HepG2 (cell line): ENCODE data around the gene TNS1. TPM values are rescaled to one million over a fixed set of nuclear protein-coding genes. Genes with fewer than 3 reads are reported as not detected.

Experiments used
- ATAC-seq: fragments of 200-7000 bp; cut with Tn5 transposase; 3 replicates; pipeline ENCODE4 v1.9.1; 2020; ENCODE audit warnings: mild to moderate bottlenecking, moderate library complexity
- BruUV-seq: library from RNA; stranded (reverse); fragments of 400-500 nt; replicated peaks from 2 replicates; lab custom pipeline; 2021; lab: Mats Ljungman, UMichigan
- CTCF ChIA-PET: fragments of 300-600 bp; formaldehyde crosslinking; extraction: SDS; loops from one replicate; lab custom pipeline; 2021; ENCODE audit warnings: low total read pairs, inconsistent platforms, low intra/inter-chr PET ratio; lab: Yijun Ruan, JAX
- POLR2A ChIA-PET: fragments of 350-600 bp; sonication (Branson Sonifier 250); formaldehyde crosslinking; loops from one replicate; lab custom pipeline; 2020; ENCODE audit warnings: antibody characterized with exemption, inconsistent platforms; lab: Yijun Ruan, JAX
- DNase-seq: peaks from one replicate; pipeline ENCODE4 v3.0.0-alpha.2; 2015; ENCODE audit warnings: low spot score
- FAIRE-seq: peaks from 3 replicates; lab custom pipeline; 2011; peaks lifted over from hg19 to GRCh38; lab: Jason Lieb, UNC
- H2AFZ ChIP-seq: one replicate; pipeline ENCODE4 v1.6.1; 2011; ENCODE audit warnings: low read length, inconsistent platforms
- H3K27ac ChIP-seq: fragments of 300-600 bp; 3 replicates; pipeline ENCODE4 v1.8.0; 2011; ENCODE audit warnings: mixed run types, mild to moderate bottlenecking, mixed read lengths, low read length, inconsistent platforms; ENCODE audit not compliant: insufficient read depth; ENCODE audit errors: extremely low read length
- H3K27me3 ChIP-seq, 2 experiments: fragments of 200-600 bp in 1 of 2; 2 replicates in 1 of 2; 3 replicates in 1 of 2; pipeline versions ENCODE4 v1.6.0 to v1.8.0; 2011; ENCODE audit warnings: low read length in 2 of 2, mild to moderate bottlenecking in 2 of 2, moderate library complexity in 2 of 2, inconsistent platforms in 1 of 2; ENCODE audit not compliant: insufficient read depth in 2 of 2, control insufficient read depth in 1 of 2
- H3K36me3 ChIP-seq, 2 experiments: fragments of 200-600 bp in 1 of 2; replicated peaks in 1 of 2; 2 replicates in 1 of 2; 3 replicates in 1 of 2; pipeline versions ENCODE4 v1.5.1 to v1.8.0; 2011; ENCODE audit warnings: low read length in 2 of 2, inconsistent platforms in 1 of 2; ENCODE audit not compliant: insufficient read depth in 2 of 2, control insufficient read depth in 1 of 2
- H3K4me1 ChIP-seq: 2 replicates; pipeline ENCODE4 v1.5.1; 2012; ENCODE audit warnings: low read length, inconsistent platforms; ENCODE audit not compliant: insufficient read depth
- H3K4me2 ChIP-seq: 2 replicates; pipeline ENCODE4 v1.6.0; 2011; ENCODE audit warnings: low read depth, low read length, inconsistent platforms
- H3K4me3 ChIP-seq, 3 experiments: fragments of 200-600 bp in 1 of 3; sonication (generic), shearing (Covaris generic) in 1 of 3; replicated peaks in 1 of 3; 2 replicates each; pipeline ENCODE4 v1.5.1; 2011 to 2016; ENCODE audit warnings: low read length in 3 of 3, inconsistent platforms in 2 of 3, low read depth in 2 of 3, mild to moderate bottlenecking in 2 of 3, control low read depth in 1 of 3, mixed read lengths in 1 of 3; ENCODE audit not compliant: insufficient read depth in 1 of 3
- H3K79me2 ChIP-seq: one replicate; pipeline ENCODE4 v1.6.1; 2011; ENCODE audit warnings: low read length, inconsistent platforms; ENCODE audit not compliant: insufficient read depth
- H3K9ac ChIP-seq: 2 replicates; pipeline ENCODE4 v1.6.0; 2011; ENCODE audit warnings: mild to moderate bottlenecking, low read depth, low read length, inconsistent platforms; ENCODE audit not compliant: insufficient read depth
- H3K9me3 ChIP-seq: 2 replicates; pipeline ENCODE4 v1.5.1; 2012; ENCODE audit warnings: mild to moderate bottlenecking, low read length
- H4K20me1 ChIP-seq: 2 replicates; pipeline ENCODE4 v1.6.0; 2011; ENCODE audit warnings: inconsistent platforms, mild to moderate bottlenecking, low read length, moderate library complexity; ENCODE audit not compliant: insufficient read depth
- ADNP ChIP-seq: sonication (generic); formaldehyde crosslinking; IDR thresholded peaks from 2 replicates; pipeline ENCODE4 v1.4.0; 2020; ENCODE audit warnings: missing genetic modification reagents
- AHR ChIP-seq: IDR thresholded peaks from 2 replicates; pipeline ENCODE4 v1.6.1; 2018; ENCODE audit warnings: missing genetic modification reagents, missing compliant biosample characterization
- CREM ChIP-seq, 2 experiments: sonication (generic) in 1 of 2; formaldehyde crosslinking in 1 of 2; IDR thresholded peaks; 2 replicates each; pipeline versions ENCODE4 v1.4.0 to v1.6.1; 2016 to 2020; ENCODE audit warnings: antibody characterized with exemption in 1 of 2, mild to moderate bottlenecking in 1 of 2, missing genetic modification reagents in 1 of 2
- HNRNPL ChIP-seq: fragments of 200-400 bp; formaldehyde crosslinking; IDR thresholded peaks from 2 replicates; pipeline ENCODE4 v1.6.1; 2017; ENCODE audit warnings: mild to moderate bottlenecking, low read depth, low read length
- JUN ChIP-seq: sonication (generic); formaldehyde crosslinking; IDR thresholded peaks from 2 replicates; pipeline ENCODE4 v1.4.0; 2020; ENCODE audit warnings: mild to moderate bottlenecking, missing genetic modification reagents
- KDM5B ChIP-seq: sonication (generic); formaldehyde crosslinking; IDR thresholded peaks from 2 replicates; pipeline ENCODE4 v1.4.0; 2020; ENCODE audit warnings: missing genetic modification reagents, mild to moderate bottlenecking, borderline replicate concordance
- MEIS1 ChIP-seq: sonication (generic); formaldehyde crosslinking; IDR thresholded peaks from 2 replicates; pipeline ENCODE4 v1.9.0; 2021; ENCODE audit warnings: mild to moderate bottlenecking, missing genetic modification reagents, moderate library complexity, borderline replicate concordance
- TARDBP ChIP-seq: sonication (generic); formaldehyde crosslinking; IDR thresholded peaks from 2 replicates; pipeline ENCODE4 v1.8.0; 2022; ENCODE audit warnings: mild to moderate bottlenecking, missing genetic modification reagents
- TEAD3 ChIP-seq: optimal IDR thresholded peaks from 2 replicates; pipeline ENCODE3; 2016; ENCODE audit warnings: borderline replicate concordance
- ZBTB42 ChIP-seq: sonication (generic); formaldehyde crosslinking; IDR thresholded peaks from 2 replicates; pipeline ENCODE4 v1.5.0; 2020; ENCODE audit warnings: mild to moderate bottlenecking, missing genetic modification reagents
- ZNF101 ChIP-seq: sonication (generic); formaldehyde crosslinking; IDR thresholded peaks from 2 replicates; pipeline ENCODE4 v1.4.0; 2020; ENCODE audit warnings: mild to moderate bottlenecking, low read depth, missing genetic modification reagents, borderline replicate concordance
- ZNF33B ChIP-seq: sonication (generic); formaldehyde crosslinking; IDR thresholded peaks from 2 replicates; pipeline ENCODE4 v1.5.1; 2020; ENCODE audit warnings: mild to moderate bottlenecking, missing genetic modification reagents
- ZNF451 ChIP-seq: sonication (generic); formaldehyde crosslinking; IDR thresholded peaks from 2 replicates; pipeline ENCODE4 v1.5.0; 2020; ENCODE audit warnings: mild to moderate bottlenecking, missing genetic modification reagents
- ZNF460 ChIP-seq: sonication (generic); formaldehyde crosslinking; IDR thresholded peaks from 2 replicates; pipeline ENCODE4 v1.5.1; 2020; ENCODE audit warnings: missing genetic modification reagents, mild to moderate bottlenecking, borderline replicate concordance
- ZNF607 ChIP-seq: sonication (generic); formaldehyde crosslinking; IDR thresholded peaks from 2 replicates; pipeline ENCODE4 v1.5.1; 2020; ENCODE audit warnings: missing genetic modification reagents, mild to moderate bottlenecking, borderline replicate concordance
- ZNF616 ChIP-seq: sonication (generic); formaldehyde crosslinking; IDR thresholded peaks from 2 replicates; pipeline ENCODE4 v1.5.0; 2020; ENCODE audit warnings: low read depth, mild to moderate bottlenecking, missing genetic modification reagents
- ZNF672 ChIP-seq: sonication (generic); formaldehyde crosslinking; IDR thresholded peaks from 2 replicates; pipeline ENCODE4 v1.8.1; 2022; ENCODE audit warnings: missing genetic modification reagents
- ZNF891 ChIP-seq: sonication (generic); formaldehyde crosslinking; IDR thresholded peaks from 2 replicates; pipeline ENCODE4 v1.5.0; 2020; ENCODE audit warnings: mild to moderate bottlenecking, missing genetic modification reagents
- WGBS: methylation state at CpG from one replicate; pipeline ENCODE4 v1.1.6; 2017; ENCODE audit warnings: low lambda C conversion rate; 5-methylcytosine and 5-hydroxymethylcytosine counted together
- in situ Hi-C: cut with HindIII; loops from 2 replicates; pipeline ENCODE4 v1.10.0; 2017; ENCODE audit warnings: low pct_unique_long_range_greater_than_20kb; ENCODE audit not compliant: extremely low pct_ligation_motif_present
- intact Hi-C: fragments of 100-400 bp; cut with micrococcal nuclease; formaldehyde crosslinking; loops from one replicate; pipeline ENCODE4 v1.10.0; 2022; ENCODE audit not compliant: unreplicated experiment
- polyA plus RNA-seq, 8 experiments: library from polyadenylated mRNA; depleted of rRNA in 3 of 8; stranded (reverse) in 7 of 8; unstranded in 1 of 8; fragments of >200 nt; fragmentation: Illumina TruSeq in 4 of 8; extraction: Trizol in 4 of 8; gene quantifications; 2 replicates each; pipeline versions ENCODE4 v1.2.1 to v1.2.3, GENCODE V29; 2011 to 2016; ENCODE audit warnings: low read depth in 4 of 8, missing spikeins in 1 of 8, mixed read lengths in 1 of 8; ENCODE audit not compliant: insufficient read depth in 1 of 8
- total RNA-seq, 5 experiments: library from RNA; depleted of rRNA; stranded (reverse); fragments of >200 nt; fragmentation: Illumina TruSeq; extraction: Trizol; gene quantifications; 2 replicates each; pipeline ENCODE4 v1.2.3, GENCODE V29; 2016; ENCODE audit warnings: low read depth in 1 of 5
- TF ChIP-seq, protein P1 (sequence below): IDR thresholded peaks from 2 replicates; pipeline ENCODE4 v1.6.1; 2012; ENCODE audit warnings: inconsistent platforms
- TF ChIP-seq, protein P2 (sequence below): sonication (generic); formaldehyde crosslinking; IDR thresholded peaks from 2 replicates; pipeline ENCODE4 v1.4.0; 2020; ENCODE audit warnings: missing genetic modification reagents; ENCODE audit errors: not compliant biosample characterization
- TF ChIP-seq, protein P3 (sequence below): sonication (generic); formaldehyde crosslinking; IDR thresholded peaks from 2 replicates; pipeline ENCODE4 v1.8.0; 2022; ENCODE audit warnings: mild to moderate bottlenecking, missing genetic modification reagents; ENCODE audit not compliant: insufficient replicate concordance

The TNS1 gene
- total and polyA plus RNA-seq, 2 of the 13 experiments (the other 11 are each of a cell fraction or from before 2014, with no cell fraction given): 1.9 to 118 TPM

DNA sequence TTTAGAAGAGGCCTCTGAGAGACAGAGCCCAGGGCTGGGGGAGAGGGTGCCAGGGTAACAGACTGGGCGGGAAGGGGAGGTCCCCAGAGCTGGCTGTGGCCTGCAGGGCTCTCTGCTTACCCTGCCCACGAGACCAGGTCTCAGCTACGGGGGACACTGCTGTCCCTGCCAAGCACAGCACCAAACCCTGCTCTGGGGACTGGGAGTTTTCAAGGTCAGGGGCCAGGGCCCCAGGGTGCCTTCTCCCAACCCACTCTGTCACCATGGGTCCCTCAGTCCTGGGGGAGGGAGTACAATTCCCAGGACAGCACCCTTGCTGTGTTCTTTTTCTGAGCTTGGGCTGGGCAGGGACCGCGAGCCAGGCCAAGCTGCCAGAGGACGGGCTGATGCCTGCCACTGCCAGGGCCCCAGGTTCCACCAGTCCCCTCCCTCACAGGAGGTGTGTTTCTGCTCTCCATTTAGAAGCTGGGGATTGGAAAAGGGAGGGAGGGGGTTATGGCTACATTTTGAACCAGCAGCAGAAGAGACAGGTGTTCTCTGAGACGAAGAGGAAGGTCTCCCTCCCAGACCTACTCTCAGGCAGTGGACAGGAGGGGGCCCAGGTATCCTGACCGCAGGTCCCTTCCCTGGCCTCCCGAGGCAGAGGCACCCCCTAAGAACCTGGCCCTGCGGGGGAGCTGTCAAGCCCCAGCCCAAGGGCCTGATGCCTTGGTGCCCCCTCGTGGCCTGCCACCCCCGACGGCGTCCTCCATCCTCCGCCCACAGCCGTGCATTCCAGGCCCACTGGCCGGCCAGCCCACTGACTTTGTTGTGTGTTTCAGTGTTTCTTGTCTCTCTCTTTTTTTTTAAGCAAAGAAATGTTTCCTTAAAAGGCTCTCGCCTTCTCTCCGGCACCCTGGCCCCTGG lies 80.4 kb downstream of the TNS1 start:
- ATAC-seq (peak; percentile 77), DNase-seq (no peak), FAIRE-seq (no peak)
- peaks cover 0 to 4% of the 10 kb centered on the region in 2 experiments; a peak in 2 of 5 replicates for H3K36me3 ChIP-seq
- H2AFZ ChIP-seq: no peak overlapping the region
- 61% methylated on average over 15 of the region's 19 CpGs for WGBS
- intact Hi-C loops: loop anchor here (1.0 kb wide), 2 partner anchors 32 to 133 kb away; no protein-coding TSS in a partner anchor
- peak overlapping the region; percentile 18; the same call in 1 of the 2 replicates for H3K4me2 ChIP-seq
- H3K27ac ChIP-seq: no peak overlapping the region
- BruUV-seq: no TSS peak
- no peaks in the 10 kb centered on the region for H3K9me3 ChIP-seq
- H3K79me2 ChIP-seq: no peaks in the 10 kb centered on the region
- peaks cover 4% of the 10 kb centered on the region; the same call in 1 of the 2 replicates for H4K20me1 ChIP-seq
- CTCF ChIA-PET: interaction anchor here (0.7 to 2.3 kb wide), 7 partner anchors 19 to 137 kb away, joined by 3 to 9 read pairs (median 6); no protein-coding TSS in a partner anchor
- in situ Hi-C loops: no loop called here
- POLR2A ChIA-PET: interaction anchor here (3.2 kb wide), 1 partner anchor 20 kb away, joined by 9 read pairs; no protein-coding TSS in a partner anchor
- H3K9ac ChIP-seq: no peak overlapping the region
- H3K4me3 ChIP-seq: no peak overlapping the region; a peak in 1 of 6 replicates
- peaks cover 60% of the 10 kb centered on the region for H3K4me1 ChIP-seq
- H3K27me3 ChIP-seq: no peaks in the 10 kb centered on the region
- no peak for TF ChIP-seq ZBTB42 (CRISPR knock-in tag)
- TF ChIP-seq CREM (IDR thresholded peaks at IDR 0.05): no peak
- TF ChIP-seq CREM (CRISPR knock-in tag; IDR thresholded peaks at IDR 0.05): no peak
- peak; percentile 79; the same call in 1 of the 2 replicates for TF ChIP-seq HNRNPL
- TF ChIP-seq MEIS1: 0 out of 2 replicates have a peak, but pooled peaks have one; percentile 94
- TF ChIP-seq ZNF607: 0 out of 2 replicates have a peak, but pooled peaks have one; percentile 1
- peak; percentile 38; the same call in 1 of the 2 replicates for TF ChIP-seq TARDBP
- no peak for TF ChIP-seq ADNP (CRISPR knock-in tag)
- TF ChIP-seq, protein P1, sequence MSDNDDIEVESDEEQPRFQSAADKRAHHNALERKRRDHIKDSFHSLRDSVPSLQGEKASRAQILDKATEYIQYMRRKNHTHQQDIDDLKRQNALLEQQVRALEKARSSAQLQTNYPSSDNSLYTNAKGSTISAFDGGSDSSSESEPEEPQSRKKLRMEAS: peak; percentile 16; the same call in 1 of the 2 replicates
- no peak for TF ChIP-seq ZNF672 (CRISPR knock-in tag)
- TF ChIP-seq, protein P2, sequence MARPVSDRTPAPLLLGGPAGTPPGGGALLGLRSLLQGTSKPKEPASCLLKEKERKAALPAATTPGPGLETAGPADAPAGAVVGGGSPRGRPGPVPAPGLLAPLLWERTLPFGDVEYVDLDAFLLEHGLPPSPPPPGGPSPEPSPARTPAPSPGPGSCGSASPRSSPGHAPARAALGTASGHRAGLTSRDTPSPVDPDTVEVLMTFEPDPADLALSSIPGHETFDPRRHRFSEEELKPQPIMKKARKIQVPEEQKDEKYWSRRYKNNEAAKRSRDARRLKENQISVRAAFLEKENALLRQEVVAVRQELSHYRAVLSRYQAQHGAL: no peak
- TF ChIP-seq, protein P3, sequence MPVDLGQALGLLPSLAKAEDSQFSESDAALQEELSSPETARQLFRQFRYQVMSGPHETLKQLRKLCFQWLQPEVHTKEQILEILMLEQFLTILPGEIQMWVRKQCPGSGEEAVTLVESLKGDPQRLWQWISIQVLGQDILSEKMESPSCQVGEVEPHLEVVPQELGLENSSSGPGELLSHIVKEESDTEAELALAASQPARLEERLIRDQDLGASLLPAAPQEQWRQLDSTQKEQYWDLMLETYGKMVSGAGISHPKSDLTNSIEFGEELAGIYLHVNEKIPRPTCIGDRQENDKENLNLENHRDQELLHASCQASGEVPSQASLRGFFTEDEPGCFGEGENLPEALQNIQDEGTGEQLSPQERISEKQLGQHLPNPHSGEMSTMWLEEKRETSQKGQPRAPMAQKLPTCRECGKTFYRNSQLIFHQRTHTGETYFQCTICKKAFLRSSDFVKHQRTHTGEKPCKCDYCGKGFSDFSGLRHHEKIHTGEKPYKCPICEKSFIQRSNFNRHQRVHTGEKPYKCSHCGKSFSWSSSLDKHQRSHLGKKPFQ (CRISPR knock-in tag): peak; percentile 64
- TF ChIP-seq ZNF891 (CRISPR knock-in tag): peak; percentile 80; the same call in 1 of the 2 replicates
- TF ChIP-seq AHR (CRISPR knock-in tag): no peak
- peak; percentile 64; the same call in 1 of the 2 replicates for TF ChIP-seq ZNF451 (CRISPR knock-in tag)
- TF ChIP-seq ZNF33B (CRISPR knock-in tag): no peak
- TF ChIP-seq ZNF101: no peak
- TF ChIP-seq TEAD3: peak; percentile 94
- no peak for TF ChIP-seq JUN (CRISPR knock-in tag)
- TF ChIP-seq ZNF616: 0 out of 2 replicates have a peak, but pooled peaks have one; percentile 66
- TF ChIP-seq KDM5B: peak; percentile 21; the same call in 1 of the 2 replicates
- TF ChIP-seq ZNF460: no peak
